ENCODE results near the gene IFITM1.
A peak's percentile ranks its signal among the peaks of the same experiment; 100 is the strongest.

Gene IFITM1

GRCh38 chr11:279966-280705 lies 33.7 kb upstream of the IFITM1 start:
- no peak overlapping the region for H3K4me3 ChIP-seq (ENCODE audit: low read length)

GRCh38 chr11:280706-281485 lies 32.9 kb upstream of the IFITM1 start:
- no peak overlapping the region for H3K4me3 ChIP-seq (ENCODE audit: low read length)
- TF ChIP-seq CTCF (IDR thresholded peaks at IDR 0.05; ENCODE audit: insufficient read depth, low read depth, low read length, missing control alignments), result no peak

More at GRCh38 chr11:279966-280705, 33.7 kb upstream of the IFITM1 start:
- TF ChIP-seq CTCF (IDR thresholded peaks at IDR 0.05; ENCODE audit: insufficient read depth, low read depth, low read length, missing control alignments), result no peak
- peak; percentile 47 for DNase-seq (ENCODE audit: low read depth)

GRCh38 chr11:281486-282161 lies 32.2 kb upstream of the IFITM1 start:
- TF ChIP-seq CTCF (IDR thresholded peaks at IDR 0.05; ENCODE audit: insufficient read depth, low read depth, low read length, missing control alignments), result no peak
- H3K4me3 ChIP-seq (ENCODE audit: low read length), result no peak overlapping the region

More at GRCh38 chr11:280706-281485, 32.9 kb upstream of the IFITM1 start:
- no peak for DNase-seq (ENCODE audit: low read depth)

GRCh38 chr11:282171-282570 lies 31.7 kb upstream of the IFITM1 start:
- no peak for TF ChIP-seq CTCF (IDR thresholded peaks at IDR 0.05; ENCODE audit: insufficient read depth, low read depth, low read length, missing control alignments)
- DNase-seq (ENCODE audit: low read depth), result no peak
- no peak overlapping the region for H3K4me3 ChIP-seq (ENCODE audit: low read length)

More at GRCh38 chr11:281486-282161, 32.2 kb upstream of the IFITM1 start:
- no peak for DNase-seq (ENCODE audit: low read depth)

GRCh38 chr11:282630-283360 lies 31.0 kb upstream of the IFITM1 start:
- TF ChIP-seq CTCF (IDR thresholded peaks at IDR 0.05; ENCODE audit: insufficient read depth, low read depth, low read length, missing control alignments), result no peak
- no peak for DNase-seq (ENCODE audit: low read depth)
- H3K4me3 ChIP-seq (ENCODE audit: low read length), result no peak overlapping the region

- TF ChIP-seq CTCF (IDR thresholded peaks at IDR 0.05; ENCODE audit: insufficient read depth, low read depth, low read length, missing control alignments), result no peak
- no peak overlapping the region for H3K4me3 ChIP-seq (ENCODE audit: low read length)
- DNase-seq (ENCODE audit: low read depth), result peak; percentile 51
Measured at GRCh38 chr11:283405-284104, 30.3 kb upstream of the IFITM1 start.

Data from epithelial cell of esophagus (primary cell).